NCI-H748 treated with DMSO at 0.1 percent for 48 hours (cell line): Measurements from ENCODE around the gene SEC23A.

Experiments
- DNase-seq: peaks from one replicate; lab custom pipeline; 2025; lab: John Stamatoyannopoulos, UW

The SEC23A gene

GRCh38 chr14:38989922-38990546 is 113.0 kb downstream of the SEC23A start:
- DNase-seq = no peak

- DNase-seq = no peak
These were observed 115.3 kb downstream of the SEC23A start for GRCh38 chr14:38987781-38988180.

- no peak for DNase-seq
These were observed 120.2 kb downstream of the SEC23A start for GRCh38 chr14:38982837-38983236.

GRCh38 chr14:38982278-38982677 is 120.8 kb downstream of the SEC23A start:
- no peak for DNase-seq
